Panc1 (cell line): ENCODE results near the gene SLAIN1. TPM values are rescaled to one million over a fixed set of nuclear protein-coding genes. Genes with fewer than 3 reads are reported as not detected.

Experiments
- ATAC-seq: fragments of 200-7000 bp; cut with Tn5 transposase; 2 replicates; pipeline ENCODE4 v1.9.1; 2020; ENCODE audit warnings: mild to moderate bottlenecking, moderate library complexity
- BruUV-seq: library from RNA; stranded (reverse); fragments of 400-500 nt; replicated peaks from 2 replicates; lab custom pipeline; 2021; lab: Mats Ljungman, UMichigan
- CTCF ChIA-PET: fragments of 300-600 bp; sonication (Branson Sonifier 250); formaldehyde crosslinking; loops from one replicate; lab custom pipeline; 2022; ENCODE audit warnings: antibody characterized with exemption; lab: Charles Lee
- POLR2A ChIA-PET: fragments of 300-600 bp; sonication (Branson Sonifier 250); formaldehyde crosslinking; loops from one replicate; lab custom pipeline; 2022; ENCODE audit warnings: antibody characterized with exemption; lab: Charles Lee
- DNase-seq: peaks from one replicate; pipeline ENCODE4 v3.0.0-alpha.2; 2010; ENCODE audit warnings: low read depth, low spot score
- H3K27ac ChIP-seq: 2 replicates; pipeline ENCODE4 v1.5.1; 2011; ENCODE audit warnings: mild to moderate bottlenecking, low read length, inconsistent platforms
- H3K27me3 ChIP-seq: fragments of 200-500 bp; sonication (Bioruptor generic); 2 replicates; pipeline ENCODE4 v1.6.0; 2014; ENCODE audit warnings: low read length, inconsistent platforms; ENCODE audit not compliant: control insufficient read depth, insufficient read depth
- H3K36me3 ChIP-seq: fragments of 200-500 bp; sonication (Bioruptor generic); 2 replicates; pipeline ENCODE4 v1.5.1; 2014; ENCODE audit warnings: inconsistent platforms, mild to moderate bottlenecking, low read length, moderate library complexity; ENCODE audit not compliant: control insufficient read depth, insufficient read depth
- H3K4me1 ChIP-seq: 2 replicates; pipeline ENCODE4 v1.5.1; 2011; ENCODE audit warnings: inconsistent platforms, mild to moderate bottlenecking, low read length, moderate library complexity; ENCODE audit not compliant: control insufficient read depth, insufficient read depth
- H3K4me3 ChIP-seq, 2 experiments: 2 replicates each; pipeline ENCODE4 v1.5.1; 2011 to 2012; ENCODE audit warnings: low read depth in 2 of 2, low read length in 2 of 2, mild to moderate bottlenecking in 2 of 2, inconsistent platforms in 1 of 2, moderate library complexity in 1 of 2
- H3K9me3 ChIP-seq: fragments of 200-500 bp; sonication (Bioruptor generic); 2 replicates; pipeline ENCODE4 v1.5.1; 2014; ENCODE audit warnings: low read depth, mild to moderate bottlenecking, inconsistent platforms, low read length, moderate library complexity; ENCODE audit not compliant: control insufficient read depth, insufficient read depth
- POLR2AphosphoS5 ChIP-seq: IDR thresholded peaks from 2 replicates; pipeline ENCODE4 v1.6.1; 2012; ENCODE audit warnings: mild to moderate bottlenecking, low read depth, low read length, moderate library complexity
- SIN3A ChIP-seq: IDR thresholded peaks from 2 replicates; pipeline ENCODE4 v1.6.1; 2012; ENCODE audit warnings: low read depth, mild to moderate bottlenecking, low read length, moderate library complexity, borderline replicate concordance; ENCODE audit not compliant: insufficient read depth
- TCF7L2 ChIP-seq: IDR thresholded peaks from 2 replicates; pipeline ENCODE4 v1.6.1; 2011; ENCODE audit warnings: mild to moderate bottlenecking, low read depth, low read length, inconsistent platforms
- in situ Hi-C: cut with HindIII; loops from 2 replicates; pipeline ENCODE4 v1.10.0; 2016; ENCODE audit warnings: low sequenced_read_pairs, low pct_unique_long_range_greater_than_20kb
- intact Hi-C: fragments of 100-400 bp; cut with micrococcal nuclease; formaldehyde crosslinking; loops from one replicate; pipeline ENCODE4 v1.10.0; 2022; ENCODE audit not compliant: unreplicated experiment
- total RNA-seq: library from RNA; stranded (reverse); gene quantifications from one replicate; pipeline ENCODE4 v1.2.1, GENCODE V29; 2021; ENCODE audit not compliant: unreplicated experiment
- TF ChIP-seq, protein P1 (sequence below), 2 experiments: IDR thresholded peaks; 2 replicates each; pipeline ENCODE4 v1.6.1; 2011 to 2012; ENCODE audit warnings: low read depth in 2 of 2, control low read depth in 1 of 2, low read length in 1 of 2, mild to moderate bottlenecking in 1 of 2, moderate library complexity in 1 of 2; ENCODE audit not compliant: insufficient read depth in 1 of 2
- TF ChIP-seq, protein P2 (sequence below): fragments of 450-650 bp; IDR thresholded peaks from 2 replicates; pipeline ENCODE4 v1.5.1; 2017; ENCODE audit warnings: mild to moderate bottlenecking

The SLAIN1 gene
- total RNA-seq, 1 experiment from 2014 or later, result 0.49 TPM

DNA sequence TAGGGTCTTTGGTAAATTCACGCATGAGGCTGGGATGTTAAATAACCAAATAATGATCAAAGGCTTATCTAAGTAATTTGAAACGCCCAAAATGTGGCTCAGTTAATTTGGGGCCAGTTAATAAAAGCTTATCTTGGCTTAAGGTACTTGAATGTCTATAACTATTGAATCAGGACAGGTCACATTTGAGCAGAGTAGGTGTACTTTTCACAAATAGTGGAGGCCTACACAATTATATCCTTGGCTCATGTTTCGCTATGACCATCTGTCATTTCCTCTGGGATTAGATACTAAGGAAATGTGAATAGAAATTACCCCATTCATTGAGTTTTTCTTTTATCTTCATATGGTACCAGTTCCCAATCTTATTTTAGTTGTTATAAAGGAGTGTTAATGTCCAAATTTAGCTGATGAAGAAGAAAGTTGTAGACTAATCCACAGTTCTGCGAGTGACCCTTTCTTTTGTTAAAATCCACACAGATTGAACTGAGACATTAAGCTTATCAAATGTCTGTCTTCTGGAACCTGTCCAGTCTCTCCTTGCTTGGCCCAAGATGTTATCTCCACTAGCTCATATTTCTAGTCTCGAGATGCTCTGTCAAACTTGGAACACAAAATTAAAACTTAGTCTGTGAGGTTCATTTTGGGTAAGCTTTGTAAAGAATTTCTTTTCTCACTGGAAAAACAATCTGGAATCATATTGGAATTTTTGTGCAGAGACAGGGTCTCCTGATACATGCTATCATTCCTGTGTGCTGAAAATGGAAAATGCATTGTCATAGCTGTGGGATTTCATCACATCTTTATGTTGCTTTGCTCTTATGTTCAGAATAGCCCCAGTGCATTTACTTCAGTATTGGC lies 31.0 kb downstream of the SLAIN1 start:
- intact Hi-C loops (no loop called here), in situ Hi-C loops (no loop called here)
- no peak overlapping the region for H3K27ac ChIP-seq
- no peaks in the 10 kb centered on the region for H3K36me3 ChIP-seq
- no peak overlapping the region for H3K4me3 ChIP-seq
- TF ChIP-seq, protein P1, sequence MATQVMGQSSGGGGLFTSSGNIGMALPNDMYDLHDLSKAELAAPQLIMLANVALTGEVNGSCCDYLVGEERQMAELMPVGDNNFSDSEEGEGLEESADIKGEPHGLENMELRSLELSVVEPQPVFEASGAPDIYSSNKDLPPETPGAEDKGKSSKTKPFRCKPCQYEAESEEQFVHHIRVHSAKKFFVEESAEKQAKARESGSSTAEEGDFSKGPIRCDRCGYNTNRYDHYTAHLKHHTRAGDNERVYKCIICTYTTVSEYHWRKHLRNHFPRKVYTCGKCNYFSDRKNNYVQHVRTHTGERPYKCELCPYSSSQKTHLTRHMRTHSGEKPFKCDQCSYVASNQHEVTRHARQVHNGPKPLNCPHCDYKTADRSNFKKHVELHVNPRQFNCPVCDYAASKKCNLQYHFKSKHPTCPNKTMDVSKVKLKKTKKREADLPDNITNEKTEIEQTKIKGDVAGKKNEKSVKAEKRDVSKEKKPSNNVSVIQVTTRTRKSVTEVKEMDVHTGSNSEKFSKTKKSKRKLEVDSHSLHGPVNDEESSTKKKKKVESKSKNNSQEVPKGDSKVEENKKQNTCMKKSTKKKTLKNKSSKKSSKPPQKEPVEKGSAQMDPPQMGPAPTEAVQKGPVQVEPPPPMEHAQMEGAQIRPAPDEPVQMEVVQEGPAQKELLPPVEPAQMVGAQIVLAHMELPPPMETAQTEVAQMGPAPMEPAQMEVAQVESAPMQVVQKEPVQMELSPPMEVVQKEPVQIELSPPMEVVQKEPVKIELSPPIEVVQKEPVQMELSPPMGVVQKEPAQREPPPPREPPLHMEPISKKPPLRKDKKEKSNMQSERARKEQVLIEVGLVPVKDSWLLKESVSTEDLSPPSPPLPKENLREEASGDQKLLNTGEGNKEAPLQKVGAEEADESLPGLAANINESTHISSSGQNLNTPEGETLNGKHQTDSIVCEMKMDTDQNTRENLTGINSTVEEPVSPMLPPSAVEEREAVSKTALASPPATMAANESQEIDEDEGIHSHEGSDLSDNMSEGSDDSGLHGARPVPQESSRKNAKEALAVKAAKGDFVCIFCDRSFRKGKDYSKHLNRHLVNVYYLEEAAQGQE (IDR thresholded peaks at IDR 0.05; ENCODE audit: insufficient read depth in 1 of 2, low read depth in 2 of 2, low read length in 1 of 2), result no peak
- TF ChIP-seq POLR2AphosphoS5, result no peak
- TF ChIP-seq, protein P2, sequence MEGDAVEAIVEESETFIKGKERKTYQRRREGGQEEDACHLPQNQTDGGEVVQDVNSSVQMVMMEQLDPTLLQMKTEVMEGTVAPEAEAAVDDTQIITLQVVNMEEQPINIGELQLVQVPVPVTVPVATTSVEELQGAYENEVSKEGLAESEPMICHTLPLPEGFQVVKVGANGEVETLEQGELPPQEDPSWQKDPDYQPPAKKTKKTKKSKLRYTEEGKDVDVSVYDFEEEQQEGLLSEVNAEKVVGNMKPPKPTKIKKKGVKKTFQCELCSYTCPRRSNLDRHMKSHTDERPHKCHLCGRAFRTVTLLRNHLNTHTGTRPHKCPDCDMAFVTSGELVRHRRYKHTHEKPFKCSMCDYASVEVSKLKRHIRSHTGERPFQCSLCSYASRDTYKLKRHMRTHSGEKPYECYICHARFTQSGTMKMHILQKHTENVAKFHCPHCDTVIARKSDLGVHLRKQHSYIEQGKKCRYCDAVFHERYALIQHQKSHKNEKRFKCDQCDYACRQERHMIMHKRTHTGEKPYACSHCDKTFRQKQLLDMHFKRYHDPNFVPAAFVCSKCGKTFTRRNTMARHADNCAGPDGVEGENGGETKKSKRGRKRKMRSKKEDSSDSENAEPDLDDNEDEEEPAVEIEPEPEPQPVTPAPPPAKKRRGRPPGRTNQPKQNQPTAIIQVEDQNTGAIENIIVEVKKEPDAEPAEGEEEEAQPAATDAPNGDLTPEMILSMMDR, result no peak
- no peak for TF ChIP-seq SIN3A
- ChIA-PET POLR2A (no interaction called here), CTCF (no interaction called here)
- DNase-seq, result no peak
- H3K27me3 ChIP-seq, result no peaks in the 10 kb centered on the region
- no peak for ATAC-seq
- no peaks in the 10 kb centered on the region for H3K9me3 ChIP-seq
- BruUV-seq, result no TSS peak
- no peaks in the 10 kb centered on the region for H3K4me1 ChIP-seq

DNA sequence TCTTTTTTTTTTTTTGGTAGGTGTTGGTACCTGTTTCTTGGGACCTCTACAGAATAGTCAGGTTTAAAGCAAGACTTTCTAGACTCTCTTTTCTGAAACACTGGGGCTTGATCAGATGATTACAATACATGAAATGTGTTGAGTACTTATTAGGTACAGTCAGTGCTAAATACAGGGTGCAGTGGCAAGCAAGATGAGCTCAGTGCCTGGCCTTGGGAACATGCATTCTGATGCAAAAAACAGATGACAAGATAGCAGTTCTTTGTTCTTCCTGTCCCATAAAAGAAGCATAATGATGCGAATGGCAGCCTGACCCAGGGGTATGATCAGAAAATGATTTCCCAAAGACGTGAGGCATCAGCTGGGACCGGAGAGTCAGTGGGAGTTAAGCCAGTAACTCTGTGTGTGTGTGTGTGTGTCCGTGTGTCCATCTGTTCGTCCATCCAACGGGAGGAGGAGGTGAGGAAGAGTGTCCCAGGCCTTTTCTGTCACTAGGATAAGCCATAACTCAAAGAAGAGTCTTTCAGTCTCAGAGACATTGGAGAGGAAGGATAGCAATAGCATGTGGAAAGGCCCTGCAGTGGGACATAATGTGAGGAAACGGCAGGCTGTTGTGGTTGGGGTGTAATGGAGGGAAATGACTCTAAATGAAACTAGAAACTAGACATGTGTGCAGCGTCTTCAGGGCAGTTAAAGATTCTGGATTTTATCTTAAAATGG lies 32.2 kb downstream of the SLAIN1 start:
- intact Hi-C loops (no loop called here), in situ Hi-C loops (no loop called here)
- ATAC-seq (no peak), DNase-seq (no peak)
- Histone ChIP-seq H3K9me3 (no peaks in the 10 kb centered on the region), H3K4me1 (no peaks in the 10 kb centered on the region), H3K36me3 (no peaks in the 10 kb centered on the region), H3K27me3 (no peaks in the 10 kb centered on the region), H3K27ac (no peak overlapping the region), H3K4me3 (no peak overlapping the region)
- POLR2A ChIA-PET, result no interaction called here
- TF ChIP-seq, protein P1 (IDR thresholded peaks at IDR 0.05; ENCODE audit: insufficient read depth in 1 of 2, low read depth in 2 of 2, low read length in 1 of 2), result no peak
- TF ChIP-seq POLR2AphosphoS5, result no peak
- TF ChIP-seq TCF7L2, result no peak
- CTCF ChIA-PET, result no interaction called here
- BruUV-seq, result no TSS peak
